Smooth muscle cell (in vitro differentiated cells): ENCODE results near the gene ALPG. TPM values are rescaled to one million over a fixed set of nuclear protein-coding genes. Genes with fewer than 3 reads are reported as not detected.

ENCODE experiments used
- DNase-seq: peaks from one replicate; lab custom pipeline; 2025; ENCODE audit not compliant: unreplicated experiment; lab: John Stamatoyannopoulos, UW
- H2AFZ ChIP-seq: fragments of 200-600 bp; sonication (generic); 2 replicates; pipeline ENCODE4 v1.6.0; 2016; ENCODE audit warnings: antibody characterized with exemption, low read depth, mild to moderate bottlenecking
- H3F3A ChIP-seq: fragments of 200-600 bp; sonication (generic); 2 replicates; pipeline ENCODE4 v1.6.0; 2017; ENCODE audit warnings: antibody characterized with exemption, low read depth
- H3K27ac ChIP-seq: fragments of 200-600 bp; sonication (generic); 2 replicates; pipeline ENCODE4 v1.5.1; 2016; ENCODE audit warnings: low read depth, mild to moderate bottlenecking
- H3K27me3 ChIP-seq: fragments of 200-600 bp; sonication (generic); 2 replicates; pipeline ENCODE4 v1.6.1; 2016; ENCODE audit warnings: low read depth, mild to moderate bottlenecking
- H3K36me3 ChIP-seq: fragments of 200-600 bp; sonication (generic); 2 replicates; pipeline ENCODE4 v1.5.1; 2016; ENCODE audit warnings: low read depth
- H3K4me1 ChIP-seq: fragments of 200-600 bp; sonication (generic); 2 replicates; pipeline ENCODE4 v1.5.1; 2016; ENCODE audit warnings: low read depth
- H3K4me2 ChIP-seq: fragments of 200-600 bp; sonication (generic); 2 replicates; pipeline ENCODE4 v1.6.0; 2016; ENCODE audit warnings: mild to moderate bottlenecking
- H3K4me3 ChIP-seq: fragments of 200-600 bp; sonication (generic); 2 replicates; pipeline ENCODE4 v1.5.1; 2016; ENCODE audit warnings: mild to moderate bottlenecking
- H3K79me2 ChIP-seq: fragments of 200-600 bp; sonication (generic); 2 replicates; pipeline ENCODE4 v1.6.0; 2016; ENCODE audit warnings: low read depth, mild to moderate bottlenecking
- H3K9ac ChIP-seq: fragments of 200-600 bp; sonication (generic); 2 replicates; pipeline ENCODE4 v1.6.0; 2016; ENCODE audit warnings: low read depth
- H3K9me3 ChIP-seq: fragments of 200-600 bp; sonication (generic); replicated peaks from 2 replicates; pipeline ENCODE4 v1.5.1; 2016; ENCODE audit warnings: low read depth
- H4K20me1 ChIP-seq: fragments of 200-600 bp; sonication (generic); 2 replicates; pipeline ENCODE4 v1.6.0; 2016; ENCODE audit warnings: low read depth
- WGBS: methylation state at CpG from one replicate; pipeline ENCODE4 v1.1.7; 2016; ENCODE audit warnings: low lambda C conversion rate; 5-methylcytosine and 5-hydroxymethylcytosine counted together
- polyA plus RNA-seq: library from polyadenylated mRNA; unstranded; fragments of >200 nt; fragmentation: Nextera tagmentation; extraction: Ambion mirVana; gene quantifications from 2 replicates; pipeline ENCODE4 v1.2.1, GENCODE V29; 2016
- total RNA-seq: library from RNA; depleted of rRNA; stranded (reverse); fragments of >200 nt; gene quantifications from 2 replicates; pipeline ENCODE4 v1.2.3, GENCODE V29; 2014
- TF ChIP-seq, protein P1 (sequence below): fragments of 200-600 bp; sonication (generic); IDR thresholded peaks from 2 replicates; pipeline ENCODE4 v1.5.1; 2017; ENCODE audit warnings: borderline replicate concordance, mild to moderate bottlenecking, antibody characterized with exemption; ENCODE audit not compliant: insufficient read depth, poor library complexity, severe bottlenecking

Gene ALPG
- total and polyA plus RNA-seq, 2 experiments from 2014 or later = not detected

GRCh38 chr2:232367016-232367415 lies 39.6 kb upstream of the ALPG start:
- Histone ChIP-seq H3K4me2 (no peak overlapping the region), H3F3A (no peaks in the 10 kb centered on the region), H3K79me2 (no peaks in the 10 kb centered on the region), H2AFZ (no peak overlapping the region), H3K4me3 (no peak overlapping the region), H4K20me1 (no peaks in the 10 kb centered on the region), H3K4me1 (no peaks in the 10 kb centered on the region), H3K27me3 (no peaks in the 10 kb centered on the region), H3K9ac (no peak overlapping the region), H3K9me3 (no peaks in the 10 kb centered on the region), H3K36me3 (no peaks in the 10 kb centered on the region), H3K27ac (no peak overlapping the region)
- TF ChIP-seq, protein P1, sequence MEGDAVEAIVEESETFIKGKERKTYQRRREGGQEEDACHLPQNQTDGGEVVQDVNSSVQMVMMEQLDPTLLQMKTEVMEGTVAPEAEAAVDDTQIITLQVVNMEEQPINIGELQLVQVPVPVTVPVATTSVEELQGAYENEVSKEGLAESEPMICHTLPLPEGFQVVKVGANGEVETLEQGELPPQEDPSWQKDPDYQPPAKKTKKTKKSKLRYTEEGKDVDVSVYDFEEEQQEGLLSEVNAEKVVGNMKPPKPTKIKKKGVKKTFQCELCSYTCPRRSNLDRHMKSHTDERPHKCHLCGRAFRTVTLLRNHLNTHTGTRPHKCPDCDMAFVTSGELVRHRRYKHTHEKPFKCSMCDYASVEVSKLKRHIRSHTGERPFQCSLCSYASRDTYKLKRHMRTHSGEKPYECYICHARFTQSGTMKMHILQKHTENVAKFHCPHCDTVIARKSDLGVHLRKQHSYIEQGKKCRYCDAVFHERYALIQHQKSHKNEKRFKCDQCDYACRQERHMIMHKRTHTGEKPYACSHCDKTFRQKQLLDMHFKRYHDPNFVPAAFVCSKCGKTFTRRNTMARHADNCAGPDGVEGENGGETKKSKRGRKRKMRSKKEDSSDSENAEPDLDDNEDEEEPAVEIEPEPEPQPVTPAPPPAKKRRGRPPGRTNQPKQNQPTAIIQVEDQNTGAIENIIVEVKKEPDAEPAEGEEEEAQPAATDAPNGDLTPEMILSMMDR = no peak
- no peak for DNase-seq
- WGBS = 73% methylated on average over 7 of the region's 7 CpGs

- no peaks in the 10 kb centered on the region for H3K27me3 ChIP-seq
- no peaks in the 10 kb centered on the region for H3F3A ChIP-seq
- H4K20me1 ChIP-seq = no peaks in the 10 kb centered on the region
- no peak overlapping the region for H3K4me2 ChIP-seq
- H3K27ac ChIP-seq = no peak overlapping the region
- TF ChIP-seq, protein P1 = peak; percentile 22
- H3K36me3 ChIP-seq = no peaks in the 10 kb centered on the region
- no peak overlapping the region for H2AFZ ChIP-seq
- no peak overlapping the region for H3K9ac ChIP-seq
- H3K9me3 ChIP-seq = no peaks in the 10 kb centered on the region
- WGBS = 81% methylated on average over 12 of the region's 13 CpGs
- H3K4me1 ChIP-seq = no peaks in the 10 kb centered on the region
- DNase-seq = no peak
- H3K4me3 ChIP-seq = no peak overlapping the region
- H3K79me2 ChIP-seq = no peaks in the 10 kb centered on the region
Measured at GRCh38 chr2:232367591-232368233, 38.9 kb upstream of the ALPG start.

DNA sequence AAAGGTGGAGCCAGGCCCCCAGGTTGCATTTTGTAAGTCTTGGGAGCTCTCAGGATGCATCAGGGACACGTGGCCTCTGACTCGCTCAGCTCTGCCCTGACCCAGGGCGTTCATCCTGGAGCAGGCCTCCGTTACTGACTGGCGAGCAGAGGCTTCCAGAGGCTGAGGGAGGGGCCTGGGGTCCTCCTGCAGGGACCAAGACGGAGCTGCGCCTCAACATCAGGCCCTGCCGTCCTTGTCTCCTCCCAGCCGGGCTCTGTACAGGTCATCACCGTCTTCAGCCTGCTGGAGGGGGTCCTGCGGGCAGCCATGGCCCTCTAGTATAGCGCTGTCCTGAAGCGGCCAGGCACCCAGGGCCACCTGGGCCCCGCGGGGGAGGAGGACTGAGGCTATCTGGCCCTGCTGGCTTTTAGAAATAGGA lies 38.3 kb upstream of the ALPG start:
- H3F3A ChIP-seq = no peaks in the 10 kb centered on the region
- H3K9me3 ChIP-seq = no peaks in the 10 kb centered on the region
- no peaks in the 10 kb centered on the region for H3K36me3 ChIP-seq
- 78% methylated on average over 15 of the region's 15 CpGs for WGBS
- H3K4me3 ChIP-seq = no peak overlapping the region
- no peak for DNase-seq
- no peaks in the 10 kb centered on the region for H4K20me1 ChIP-seq
- H2AFZ ChIP-seq = no peak overlapping the region
- H3K27ac ChIP-seq = no peak overlapping the region
- H3K4me1 ChIP-seq = no peaks in the 10 kb centered on the region
- no peaks in the 10 kb centered on the region for H3K79me2 ChIP-seq
- TF ChIP-seq, protein P1 = no peak
- no peak overlapping the region for H3K9ac ChIP-seq
- H3K27me3 ChIP-seq = no peaks in the 10 kb centered on the region
- H3K4me2 ChIP-seq = no peak overlapping the region
